Medulla oblongata (tissue), 1 donor: Measurements from ENCODE around the gene ZNF829.

Experiments
- DNase-seq: peaks from one replicate; pipeline ENCODE4 v3.0.0-alpha.2; 2015; ENCODE audit errors: extremely low spot score

The ZNF829 gene

DNA sequence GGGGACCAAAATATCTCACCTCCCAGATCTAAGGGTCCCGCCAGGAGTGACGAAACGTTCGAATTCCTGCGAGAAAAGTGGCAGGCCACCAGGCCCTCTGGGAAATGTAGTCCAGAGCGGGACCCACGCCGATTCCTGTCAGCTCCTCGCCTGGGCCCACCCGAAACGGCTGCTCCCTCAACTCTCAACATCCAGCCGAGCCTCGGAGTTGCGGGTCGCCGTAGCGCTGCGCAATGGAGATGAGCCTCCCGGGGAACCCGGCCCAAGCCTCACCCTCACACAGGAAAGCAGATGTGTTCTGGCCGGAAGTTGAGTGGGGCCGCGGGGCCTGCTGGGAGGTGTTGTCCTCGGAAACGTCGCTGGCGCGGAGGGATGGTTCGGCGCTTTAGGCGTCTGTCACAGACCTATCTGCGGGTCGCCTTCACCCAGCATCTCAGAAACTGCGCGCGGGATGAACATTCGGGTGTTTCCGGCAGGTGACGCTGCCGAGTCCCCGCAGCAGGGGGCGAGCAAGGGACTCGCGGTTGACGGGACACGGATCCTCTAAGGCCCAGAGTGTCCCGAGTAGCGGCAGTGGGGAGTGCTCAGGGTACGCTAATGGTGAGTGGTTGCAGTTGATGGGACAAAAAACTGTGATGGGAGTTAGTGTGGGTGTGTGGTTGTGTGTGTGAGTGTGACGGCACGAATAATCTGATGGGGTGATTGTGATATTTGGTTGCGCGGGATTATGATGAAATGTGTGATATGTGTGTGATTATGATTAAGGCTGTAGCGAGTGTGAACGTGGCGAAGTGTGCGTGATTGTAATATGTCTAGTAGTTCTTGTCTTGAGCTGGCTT is at the start of gene ZNF829, which contains the start of gene ZNF568:
TSS of gene ZNF829 (minus strand) at position 300 of the 839 bp plus-strand sequence. CDS start 1,124 bp downstream, outside the sequence.
TSS of gene ZNF568 (plus strand) at position 341 of the 839 bp plus-strand sequence. CDS start 6,439 bp downstream, outside the sequence.
- peak; percentile 86 for DNase-seq

DNA sequence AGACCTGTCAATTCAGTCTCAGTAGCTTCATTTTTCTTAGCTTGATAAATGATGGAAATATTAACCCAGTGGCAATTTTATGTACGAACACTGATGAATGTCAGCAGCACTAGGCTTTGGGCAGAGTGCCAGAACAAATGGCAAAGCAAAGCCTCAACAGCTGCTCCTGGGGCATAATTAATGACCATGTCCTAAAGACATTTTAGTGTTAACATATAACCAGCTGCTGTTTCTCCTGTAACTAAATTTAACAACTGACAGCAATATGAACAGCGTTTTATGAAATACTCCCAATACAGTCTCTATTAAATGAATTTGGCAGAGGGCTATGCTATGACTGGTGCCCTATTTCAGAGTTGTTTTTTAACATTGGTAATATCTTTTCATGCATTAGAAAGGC is 47.2 kb upstream of the ZNF829 start:
- no peak for DNase-seq

DNA sequence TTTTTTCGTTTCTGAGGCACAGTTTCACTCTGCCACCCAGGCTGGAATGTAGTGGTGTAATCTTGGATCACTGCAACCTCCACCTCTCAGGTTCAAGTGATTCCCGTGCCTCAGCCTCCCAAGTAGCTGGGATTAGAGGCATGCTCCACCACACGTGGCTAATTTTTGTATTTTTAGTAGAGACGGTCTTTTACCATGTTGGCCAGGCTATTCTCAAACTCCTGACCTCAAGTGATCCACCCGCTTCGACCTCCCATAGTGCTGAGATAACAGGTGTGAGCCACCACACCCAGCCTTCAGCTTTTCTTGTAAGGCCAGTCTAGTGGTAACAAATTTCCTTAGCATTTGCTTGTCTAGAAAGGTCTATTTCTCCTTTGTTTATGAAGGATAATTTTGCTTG is 46.3 kb upstream of the ZNF829 start:
- DNase-seq: no peak

DNA sequence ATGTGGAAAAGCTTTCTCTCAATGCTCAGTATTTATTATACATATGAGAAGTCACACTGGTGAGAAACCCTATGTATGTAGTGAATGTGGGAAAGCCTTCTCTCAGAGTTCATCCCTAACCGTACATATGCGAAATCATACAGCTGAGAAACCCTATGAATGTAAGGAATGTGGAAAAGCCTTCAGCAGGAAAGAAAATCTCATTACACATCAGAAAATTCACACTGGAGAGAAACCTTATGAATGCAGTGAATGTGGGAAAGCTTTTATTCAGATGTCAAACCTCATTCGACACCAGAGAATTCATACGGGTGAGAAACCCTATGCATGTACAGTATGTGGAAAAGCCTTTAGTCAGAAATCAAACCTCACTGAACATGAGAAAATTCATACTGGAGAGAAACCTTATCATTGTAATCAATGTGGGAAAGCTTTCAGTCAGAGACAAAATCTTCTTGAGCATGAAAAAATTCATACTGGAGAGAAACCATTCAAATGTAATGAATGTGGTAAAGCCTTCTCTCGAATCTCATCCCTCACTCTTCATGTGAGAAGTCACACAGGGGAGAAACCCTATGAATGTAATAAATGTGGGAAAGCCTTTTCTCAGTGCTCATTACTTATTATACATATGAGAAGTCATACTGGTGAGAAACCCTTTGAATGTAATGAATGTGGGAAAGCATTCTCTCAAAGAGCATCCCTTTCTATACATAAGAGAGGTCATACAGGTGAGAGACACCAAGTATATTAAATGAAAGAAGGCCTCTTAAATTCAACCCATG is 34.4 kb upstream of the ZNF829 start:
- DNase-seq: no peak

DNA sequence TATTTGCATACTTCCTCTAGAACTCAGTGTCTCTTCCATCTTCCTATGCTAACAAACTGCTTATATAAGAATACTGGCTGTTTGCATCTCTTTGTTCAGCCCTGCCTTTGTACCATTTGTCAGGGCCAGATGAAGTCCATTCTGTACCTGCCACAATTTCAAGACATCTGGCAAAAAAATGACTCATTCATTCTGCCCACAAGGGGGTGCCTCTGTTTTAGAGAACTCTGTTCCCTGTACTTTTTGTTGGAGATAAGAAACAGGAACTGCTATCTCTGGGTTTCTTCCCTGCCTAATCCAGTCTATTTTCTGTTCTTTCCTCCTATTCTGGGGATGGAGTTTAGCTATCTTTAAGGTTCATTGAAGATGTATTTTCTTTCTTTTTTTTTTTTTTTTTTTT is 23.1 kb upstream of the ZNF829 start:
- no peak for DNase-seq

DNA sequence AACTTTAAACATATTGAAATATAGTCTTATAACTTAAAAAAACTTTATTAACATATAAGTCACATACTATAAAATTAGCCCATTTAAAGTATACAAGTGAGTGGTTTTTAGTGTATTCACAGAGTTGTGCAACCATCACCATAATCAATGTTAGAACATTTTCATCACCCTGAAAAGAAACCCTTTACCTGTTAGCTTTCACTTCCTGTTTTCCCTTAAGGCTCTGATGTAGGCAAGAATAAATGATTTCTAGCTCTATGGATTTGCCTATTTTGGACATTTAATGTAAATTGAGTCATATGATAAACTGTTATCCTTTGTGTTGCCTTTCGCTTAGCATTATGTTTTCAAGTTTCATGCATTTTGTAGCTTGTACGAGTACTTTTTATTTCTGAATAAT is 15.6 kb upstream of the ZNF829 start:
- DNase-seq: no peak

DNA sequence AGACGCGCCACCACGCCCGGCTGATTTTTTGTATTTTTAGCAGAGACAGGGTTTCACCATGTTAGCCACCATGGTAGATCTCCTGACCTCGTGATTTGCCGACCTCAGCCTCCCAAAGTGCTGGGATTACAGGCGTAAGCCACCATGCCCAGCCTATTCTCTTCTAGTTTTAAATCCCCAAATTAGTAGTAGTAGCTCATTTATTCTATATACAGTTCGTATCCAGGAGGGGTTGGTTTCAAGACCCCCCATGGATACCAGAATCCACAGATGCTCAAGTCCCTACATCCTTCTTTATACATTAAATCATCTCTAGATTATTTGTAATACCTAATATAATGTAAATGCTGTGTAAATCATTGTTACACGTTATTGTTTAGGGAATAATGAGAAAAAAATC is 2.0 kb upstream of the ZNF829 start:
- DNase-seq: no peak

DNA sequence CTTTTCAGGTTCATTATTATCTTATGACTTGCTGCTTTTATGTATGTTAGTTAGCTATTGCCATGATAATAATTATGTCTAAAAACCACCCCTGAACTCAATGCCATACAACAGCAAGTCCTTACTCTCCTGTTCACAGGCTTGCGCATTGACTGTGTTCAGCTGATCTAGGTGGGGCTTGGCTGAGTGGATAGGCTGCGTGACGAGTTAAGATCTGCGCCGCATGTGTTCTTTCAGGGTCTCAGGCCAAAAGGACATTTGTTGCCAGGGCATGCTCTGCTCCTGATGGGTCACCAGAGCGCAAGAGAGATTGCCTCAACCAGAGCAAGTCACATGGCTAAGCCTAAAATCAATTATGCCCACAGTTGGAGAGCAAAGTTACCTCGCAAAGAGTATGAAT is 900 bp upstream of the ZNF829 start:
- peak; percentile 19 for DNase-seq

DNA sequence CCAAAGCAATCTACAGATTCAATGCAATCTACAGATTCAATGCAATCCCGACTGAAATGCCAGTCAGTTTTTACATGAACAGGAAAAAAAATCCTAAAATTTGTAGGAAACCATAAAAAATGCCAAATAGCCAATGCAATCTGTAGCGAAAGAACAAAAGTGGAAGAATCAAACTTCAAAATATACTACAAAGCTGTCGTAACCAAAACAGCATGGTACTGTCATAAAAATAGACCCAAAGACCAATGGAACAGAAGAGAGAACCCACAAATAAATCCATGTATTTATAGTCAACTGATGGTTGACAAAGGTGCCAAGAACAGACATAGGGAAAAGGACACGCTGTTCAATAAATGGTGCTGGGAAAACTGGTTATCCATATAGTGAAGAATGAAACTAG is 17.7 kb downstream of the ZNF829 start:
- no peak for DNase-seq

DNA sequence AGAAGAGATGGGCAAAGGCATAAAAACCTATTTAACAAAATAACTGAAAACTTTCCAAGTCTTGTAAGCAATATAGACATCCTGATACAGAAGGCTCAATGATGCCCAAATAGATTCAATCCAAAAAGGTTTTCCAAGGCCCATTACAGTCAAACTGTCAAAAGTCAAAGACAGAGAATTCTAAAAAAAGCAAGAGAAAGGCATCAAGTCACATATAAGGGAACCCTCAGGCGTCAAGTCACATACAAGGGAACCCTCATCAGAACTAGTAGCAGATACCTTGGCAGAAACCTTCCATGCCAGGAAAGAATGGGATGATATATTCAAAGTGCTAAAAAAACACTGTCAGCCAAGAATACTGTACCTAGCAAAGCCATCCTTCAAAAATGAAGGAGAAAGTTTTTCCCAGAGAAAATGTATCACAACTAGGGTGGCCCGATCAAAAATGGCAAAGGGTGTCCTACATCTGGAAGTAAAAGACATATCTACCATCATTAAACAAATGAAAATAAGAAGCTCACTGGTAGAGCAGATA is 21.2 kb downstream of the ZNF829 start:
- no peak for DNase-seq

DNA sequence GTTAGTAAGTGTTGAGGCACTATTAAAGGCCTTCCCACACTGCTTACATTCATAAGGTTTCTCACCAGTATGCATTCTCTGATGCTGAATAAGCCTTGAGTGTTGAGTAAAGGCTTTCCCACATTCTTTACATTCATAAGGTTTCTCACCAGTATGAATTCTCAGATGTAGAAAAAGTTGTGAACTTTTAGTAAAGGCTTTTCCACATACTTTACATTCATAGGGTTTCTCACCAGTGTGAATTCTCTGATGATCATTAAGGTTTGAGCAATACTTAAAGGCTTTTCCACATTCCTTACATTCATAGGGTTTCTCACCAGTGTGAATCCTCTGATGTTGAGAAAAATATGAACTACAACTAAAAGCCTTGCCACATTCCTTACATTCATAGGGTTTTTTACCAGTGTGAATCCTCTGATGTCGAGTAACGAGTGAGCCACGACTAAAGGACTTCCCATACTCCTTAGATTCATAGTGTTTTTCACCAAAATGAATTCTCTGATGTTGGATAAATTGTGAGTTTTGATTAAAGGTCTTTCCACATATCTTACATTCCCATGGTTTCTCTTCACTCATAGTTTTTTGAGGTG is 24.2 kb downstream of the ZNF829 start:
- DNase-seq: no peak

DNA sequence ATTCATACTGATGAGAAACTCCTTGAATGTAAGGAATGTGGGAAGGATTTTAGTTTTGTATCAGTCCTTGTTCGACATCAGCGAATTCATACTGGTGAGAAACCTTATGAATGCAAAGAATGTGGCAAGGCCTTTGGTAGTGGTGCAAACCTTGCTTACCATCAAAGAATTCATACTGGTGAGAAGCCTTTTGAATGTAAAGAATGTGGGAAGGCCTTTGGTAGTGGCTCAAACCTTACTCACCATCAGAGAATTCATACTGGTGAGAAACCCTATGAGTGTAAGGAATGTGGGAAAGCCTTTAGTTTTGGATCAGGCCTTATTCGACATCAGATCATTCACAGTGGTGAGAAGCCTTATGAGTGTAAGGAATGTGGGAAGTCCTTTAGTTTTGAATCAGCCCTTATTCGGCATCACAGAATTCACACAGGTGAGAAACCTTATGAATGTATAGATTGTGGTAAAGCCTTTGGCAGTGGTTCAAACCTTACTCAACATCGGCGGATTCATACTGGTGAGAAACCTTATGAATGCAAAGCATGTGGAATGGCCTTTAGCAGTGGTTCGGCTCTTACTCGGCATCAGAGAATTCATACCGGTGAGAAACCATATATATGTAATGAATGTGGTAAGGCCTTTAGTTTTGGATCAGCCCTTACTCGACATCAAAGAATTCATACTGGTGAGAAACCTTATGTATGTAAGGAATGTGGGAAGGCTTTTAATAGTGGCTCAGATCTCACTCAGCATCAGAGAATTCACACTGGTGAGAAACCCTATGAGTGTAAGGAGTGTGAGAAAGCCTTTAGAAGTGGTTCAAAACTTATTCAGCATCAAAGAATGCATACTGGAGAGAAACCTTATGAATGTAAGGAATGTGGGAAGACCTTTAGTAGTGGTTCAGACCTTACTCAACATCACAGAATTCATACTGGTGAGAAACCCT is 38.8 kb downstream of the ZNF829 start:
- DNase-seq: no peak

DNA sequence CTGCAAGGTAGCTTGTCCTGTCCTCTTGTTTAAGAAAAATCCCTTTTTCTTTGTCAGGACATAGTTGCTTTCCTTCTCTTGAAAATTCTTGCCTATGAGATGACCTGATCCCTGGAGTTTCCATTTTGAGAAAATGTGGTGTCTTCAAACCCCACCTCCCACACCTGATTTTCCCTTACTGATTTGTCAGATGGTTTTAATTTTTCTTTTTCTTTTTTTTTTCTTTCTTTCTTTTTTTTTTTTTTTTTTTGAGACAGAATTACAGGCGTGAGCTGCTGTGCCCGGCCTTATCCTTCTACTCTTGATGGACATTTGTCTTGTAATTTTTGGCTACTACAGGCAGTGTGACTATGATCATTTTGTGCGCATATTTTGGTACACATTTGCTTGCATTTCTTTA is 64.2 kb downstream of the ZNF829 start:
- DNase-seq: no peak

DNA sequence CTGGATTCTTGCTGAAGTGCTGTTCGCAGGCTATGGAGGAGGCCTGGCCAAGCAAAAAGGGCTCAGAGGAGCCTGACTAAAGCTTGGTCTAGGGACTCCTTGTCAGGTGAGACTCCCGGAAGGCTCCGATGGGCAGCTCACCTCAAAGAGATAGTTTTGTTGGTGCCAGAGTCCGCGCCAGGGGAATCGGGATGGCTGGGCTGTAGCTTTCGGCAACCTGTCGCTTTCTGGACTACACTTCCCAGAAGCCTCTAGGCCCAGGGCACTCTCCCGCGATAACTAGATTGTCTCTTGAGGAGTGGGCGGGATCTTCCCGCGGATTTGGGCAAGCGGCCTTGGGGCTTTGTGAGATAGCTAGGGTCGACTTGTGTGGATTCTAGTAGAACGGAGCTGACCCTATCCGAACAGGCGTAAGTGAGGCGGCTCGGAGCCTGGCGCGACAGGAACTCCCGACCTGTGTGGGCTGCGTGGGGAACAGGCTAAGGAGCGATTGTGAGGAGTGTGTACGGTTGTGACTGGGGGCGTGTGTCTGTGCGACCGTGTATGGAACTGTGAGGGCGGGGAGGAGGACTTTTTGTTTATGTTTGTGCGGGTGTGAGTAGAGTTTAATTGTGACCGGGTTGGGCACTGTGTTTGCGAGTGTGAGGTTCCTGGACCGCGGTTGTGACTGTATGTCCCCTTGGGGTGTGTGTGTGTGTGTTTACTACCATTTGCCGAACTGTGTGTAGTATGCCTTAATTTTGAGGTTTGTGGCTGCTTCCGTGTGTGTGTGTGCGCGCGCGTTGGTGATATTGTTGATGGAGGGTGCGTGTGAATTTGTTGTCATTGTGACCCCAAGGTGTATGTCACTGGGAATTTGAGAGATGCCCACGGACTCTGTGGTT is 65.3 kb downstream of the ZNF829 start, which contains the start of gene ZNF345:
TSS of gene ZNF345 (plus strand) at position 318 of the 884 bp plus-strand sequence. CDS start 25,955 bp downstream, outside the sequence.
- peak; percentile 98 for DNase-seq

DNA sequence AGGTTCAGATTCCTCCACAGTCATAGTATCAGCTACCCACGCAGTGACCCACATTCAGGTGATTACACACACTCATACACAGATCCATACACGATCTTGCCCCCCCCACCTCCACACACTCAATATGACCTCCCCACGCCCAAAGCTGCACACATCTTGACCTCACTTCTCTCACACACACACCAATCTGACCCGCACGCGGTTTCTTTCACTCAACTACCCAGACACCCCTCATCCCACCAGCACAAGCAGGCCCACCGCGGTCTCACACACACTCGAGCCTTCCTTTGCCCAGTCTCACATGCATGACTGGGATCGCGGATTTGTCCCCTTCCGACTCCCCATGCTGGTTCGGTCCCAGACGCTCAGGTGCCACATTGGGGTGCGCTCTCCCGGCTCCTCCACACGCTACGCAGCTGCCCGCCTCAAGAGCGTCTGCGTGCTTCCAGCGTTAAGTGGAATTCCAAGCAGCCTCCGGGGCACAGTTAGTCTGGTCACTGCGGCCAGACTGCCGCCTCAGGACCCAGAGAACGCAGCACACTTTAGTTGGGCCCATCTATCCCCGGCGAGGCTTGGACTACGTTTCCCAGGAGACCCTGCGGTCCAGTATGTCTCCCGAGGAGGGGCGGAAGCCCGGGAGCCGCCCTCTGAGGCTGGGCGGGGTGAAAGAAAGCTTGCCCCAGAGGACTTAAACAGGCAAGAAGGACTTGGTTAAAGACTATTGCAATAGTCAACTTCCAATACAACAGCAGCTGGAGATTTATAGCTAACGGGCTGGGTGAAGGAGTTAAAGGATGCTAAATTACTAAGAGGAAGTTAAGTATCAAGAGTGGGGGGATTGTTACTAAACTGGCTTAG is 66.2 kb downstream of the ZNF829 start:
- peak; percentile 96 for DNase-seq

DNA sequence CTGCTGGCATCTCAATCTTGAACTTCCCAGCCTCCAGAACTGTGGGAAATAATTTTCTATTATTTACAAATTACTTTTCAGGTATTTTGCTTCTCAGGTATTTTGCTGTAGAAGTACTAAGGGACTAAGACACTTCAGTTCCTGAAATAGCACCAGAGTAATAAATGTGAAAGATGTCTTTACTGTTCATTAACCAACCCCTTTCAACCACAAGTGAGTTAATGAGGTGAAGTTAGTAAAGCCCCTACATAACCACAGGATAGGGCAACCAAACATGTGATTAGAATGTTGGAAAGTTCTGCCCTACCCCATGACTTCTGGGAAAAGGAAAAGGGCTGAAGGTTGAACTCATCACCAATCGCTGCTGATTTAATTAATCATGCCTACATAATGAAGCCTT is 68.1 kb downstream of the ZNF829 start:
- no peak for DNase-seq

DNA sequence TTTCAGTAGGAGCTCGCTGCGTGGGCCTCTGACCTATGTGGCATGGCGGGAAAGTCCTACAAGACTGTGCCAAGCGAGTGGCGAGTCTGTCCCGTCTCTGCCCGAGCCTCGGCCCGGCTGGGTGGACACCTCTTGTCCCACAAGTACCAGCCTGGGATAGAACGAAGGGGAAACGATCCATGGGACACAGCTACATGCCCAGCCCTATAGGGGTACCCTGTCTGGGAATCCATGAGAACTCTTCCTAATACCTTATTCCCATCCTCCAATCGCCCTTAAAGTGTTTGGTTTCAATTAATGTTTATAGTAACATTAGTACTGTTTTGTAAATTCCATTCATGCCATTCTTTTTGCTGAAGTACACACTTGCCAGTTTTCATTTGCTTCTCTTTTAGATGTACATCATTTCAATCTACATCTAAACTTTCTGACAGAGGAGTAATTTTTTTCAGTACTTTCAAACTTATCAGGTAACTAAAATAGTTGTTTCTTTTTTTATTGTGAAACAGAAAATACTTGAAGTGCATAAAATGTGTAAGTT is 77.2 kb downstream of the ZNF829 start:
- no peak for DNase-seq
